Heart left ventricle (tissue), 16 donors: ENCODE data around the gene TINAGL1. TPM values are rescaled to one million over a fixed set of nuclear protein-coding genes. Genes with fewer than 3 reads are reported as not detected.

Source experiments
- ATAC-seq, 4 donors: fragments of 200-7000 bp; cut with Tn5 transposase; one replicate each; pipeline ENCODE4 v1.9.1; 2020 to 2022; ENCODE audit warnings: moderate library complexity in 4 of 4, mild to moderate bottlenecking in 3 of 4, moderate number of reproducible peaks in 1 of 4
- DNase-seq, 5 donors: peaks; one replicate each; pipeline ENCODE4 v3.0.0-alpha.2; 2020
- H3K27ac ChIP-seq, 12 donors: fragments of 200-600 bp; sonication (generic) in 4 of 12; one replicate each; pipeline versions ENCODE4 v1.5.0 to v1.8.0; 2016 to 2022; ENCODE audit warnings: mild to moderate bottlenecking in 2 of 12
- H3K27me3 ChIP-seq, 9 donors: fragments of 200-600 bp; sonication (generic) in 2 of 9; one replicate each; pipeline versions ENCODE4 v1.5.1 to v1.8.0; 2016 to 2022; ENCODE audit warnings: mild to moderate bottlenecking in 3 of 9
- H3K36me3 ChIP-seq, 9 donors: fragments of 200-600 bp; sonication (generic) in 2 of 9; one replicate each; pipeline versions ENCODE4 v1.5.0 to v1.8.0; 2018 to 2022; ENCODE audit warnings: mild to moderate bottlenecking in 2 of 9
- H3K4me1 ChIP-seq, 12 donors: fragments of 200-600 bp; sonication (generic) in 4 of 12; one replicate each; pipeline versions ENCODE4 v1.5.0 to v1.8.0; 2016 to 2022; ENCODE audit warnings: mild to moderate bottlenecking in 3 of 12
- H3K4me3 ChIP-seq, 12 donors: fragments of 200-600 bp; sonication (generic) in 4 of 12; one replicate each; pipeline versions ENCODE4 v1.5.0 to v1.8.0; 2017 to 2022; ENCODE audit warnings: mild to moderate bottlenecking in 9 of 12, moderate library complexity in 4 of 12
- H3K9me3 ChIP-seq, 12 donors: fragments of 200-600 bp; sonication (generic) in 4 of 12; one replicate each; pipeline versions ENCODE4 v1.5.0 to v1.8.0; 2016 to 2022; ENCODE audit warnings: mild to moderate bottlenecking in 1 of 12
- CTCF ChIP-seq, 12 donors: fragments of 200-600 bp; sonication (generic) in 4 of 12; IDR thresholded peaks; one replicate each; pipeline versions ENCODE4 v1.5.0 to v1.8.0; 2018 to 2022; ENCODE audit warnings: antibody characterized with exemption in 12 of 12, mild to moderate bottlenecking in 5 of 12
- POLR2A ChIP-seq, 2 donors: fragments of 450-650 bp; IDR thresholded peaks; one replicate each; pipeline ENCODE4 v1.6.1; 2017; ENCODE audit warnings: antibody characterized with exemption in 2 of 2, mild to moderate bottlenecking in 2 of 2, moderate library complexity in 2 of 2
- WGBS, 4 donors: extraction: QIAGEN DNeasy Blood & Tissue Kit in 2 of 4; methylation state at CpG; one replicate each; pipeline versions ENCODE4 v1.1.5 to v1.1.7; 2013 to 2018; 5-methylcytosine and 5-hydroxymethylcytosine counted together
- intact Hi-C, 10 donors: fragments of 100-400 bp; cut with DNase I; formaldehyde crosslinking; loops; one replicate each; pipeline versions ENCODE4 v1.11.1 to v1.14.2; 2022
- polyA plus RNA-seq, 2 donors: library from polyadenylated mRNA; stranded (reverse); fragments of 200-250 nt; gene quantifications; one replicate each; pipeline ENCODE4 v1.2.3, GENCODE V29; 2013
- total RNA-seq, 9 donors: library from RNA; depleted of rRNA in 2 of 9; stranded (reverse); fragments of >200 nt in 2 of 9; fragmentation: NEBNext Ultra II Directional in 3 of 9; extraction: Animal tissue kit (Norgen Biotek cat#: 25700) in 3 of 9; gene quantifications; one replicate each; pipeline versions ENCODE4 v1.1.0 to v1.2.4, GENCODE V29; 2016 to 2023
- donor health status: ischemic (EF 13 %, LVEDD 7.1; RV severe dilation, severe dysfunction).
- donor health status: healthy with polysubstance abuse.
- donor health status: DM: no; HTN: yes; CAD: no.
- donor health status: DM: no; HTN: no; CAD: no.
- donor health status: ischemic (EF 25% LVEDD 6.9; RV normal size, moderate dysfunction).
- donor health status: ischemic (EF 25% LVEDD 5.7; RV mildly dilated, moderate dysfunction).
- donor health status: healthy.
- donor health status: DM: yes; HTN: yes; CAD: no.
- donor health status: ischemic (EF 35%, LVEDD 5.7; RV mildly dilated, moderate dysfunction).
- donor health status: nonischemic (EF 11% LVEDD 7.7; RV severe dilation, severe dysfunction).
- donor health status: DM: yes; HTN: yes; CAD: no.
- donor health status: PGD.
- donor health status: ischemic (EF 29% LVEDD 5.4; RV normal size, mild dysfunction).
- donor health status: nonischemic (EF 23%, LVEDD 6.1; RV moderate dilation, normal function).

TINAGL1 gene
- total and polyA plus RNA-seq, 11 donors = 136 to 697 (median 204) TPM

- Histone ChIP-seq H3K27me3 (no peaks in the 10 kb centered on the region), H3K27ac (peak overlapping the region; percentile 52 to 98 (median 90)), H3K4me1 (peaks cover 20 to 78% (median 65%) of the 10 kb centered on the region in 12 donors), H3K9me3 (no peaks in the 10 kb centered on the region), H3K36me3 (peaks cover 0 to 38% (median 21%) of the 10 kb centered on the region in 9 donors), H3K4me3 (peak overlapping the region in 10 of 12 donors; percentile 30 to 89 (median 50))
- 25 to 49% (median 36%) methylated on average over 5 of the region's 5 CpGs for WGBS, 4 donors
- DNase-seq (peak in 2 of 5 donors; percentile 46 to 52), ATAC-seq (no peak)
- intact Hi-C loops = no loop called here
- TF ChIP-seq CTCF (IDR thresholded peaks at IDR 0.05) (no peak), POLR2A (IDR thresholded peaks at IDR 0.05) (no peak)
Observed at GRCh38 chr1:31580513-31580870, 4.2 kb downstream of the TINAGL1 start.

- TF ChIP-seq POLR2A (IDR thresholded peaks at IDR 0.05) = no peak
- no peak for TF ChIP-seq CTCF (IDR thresholded peaks at IDR 0.05)
- no peaks in the 10 kb centered on the region for H3K9me3 ChIP-seq
- WGBS, 4 donors = 49 to 67% (median 61%) methylated on average over 15 of the region's 15 CpGs
- intact Hi-C loops = no loop called here
- DNase-seq (no peak), ATAC-seq (no peak)
- H3K4me1 ChIP-seq = peaks cover 21 to 78% (median 65%) of the 10 kb centered on the region in 12 donors
- H3K27ac ChIP-seq = peak overlapping the region; percentile 52 to 98 (median 90)
- peak overlapping the region in 10 of 12 donors; percentile 30 to 89 (median 50) for H3K4me3 ChIP-seq
- no peaks in the 10 kb centered on the region for H3K27me3 ChIP-seq
- peaks cover 0 to 44% (median 25%) of the 10 kb centered on the region in 9 donors for H3K36me3 ChIP-seq
Observed at GRCh38 chr1:31580891-31581603, 4.7 kb downstream of the TINAGL1 start.

- Histone ChIP-seq H3K4me3 (peak overlapping the region in 5 of 12 donors; percentile 23 to 89 (median 56)), H3K36me3 (peaks cover 0 to 55% (median 36%) of the 10 kb centered on the region in 9 donors), H3K4me1 (peaks cover 22 to 86% (median 70%) of the 10 kb centered on the region in 12 donors), H3K27ac (peak overlapping the region; percentile 64 to 98 (median 90)), H3K9me3 (no peaks in the 10 kb centered on the region), H3K27me3 (no peaks in the 10 kb centered on the region)
- ATAC-seq (peak; percentile 20 to 47 (median 28)), DNase-seq (peak in 3 of 5 donors; percentile 51 to 75 (median 54))
- TF ChIP-seq CTCF (IDR thresholded peaks at IDR 0.05) (no peak), POLR2A (IDR thresholded peaks at IDR 0.05) (no peak)
- 51 to 59% (median 54%) methylated on average over 12 of the region's 12 CpGs for WGBS, 4 donors
- intact Hi-C loops = no loop called here
Observed at GRCh38 chr1:31581821-31582810, 5.8 kb downstream of the TINAGL1 start.
